B cell (primary cell): ENCODE measurements around the gene GHDC. TPM values are rescaled to one million over a fixed set of nuclear protein-coding genes. Genes with fewer than 3 reads are reported as not detected.

Experiments used
- ATAC-seq: fragments of 200-7000 bp; cut with Tn5 transposase; one replicate; pipeline ENCODE4 v1.10.0; 2021; ENCODE audit warnings: low read depth, mild to moderate bottlenecking, moderate number of reproducible peaks, moderate library complexity
- CTCF ChIA-PET: fragments of 350-600 bp; sonication (Branson Sonifier 250); formaldehyde crosslinking; loops from one replicate; lab custom pipeline; 2021; ENCODE audit warnings: antibody characterized with exemption, inconsistent platforms; lab: Charles Lee
- POLR2A ChIA-PET: fragments of 350-600 bp; sonication (Branson Sonifier 250); formaldehyde crosslinking; loops from one replicate; lab custom pipeline; 2021; ENCODE audit warnings: antibody characterized with exemption; lab: Charles Lee
- DNase-seq: peaks from one replicate; pipeline ENCODE4 v3.0.0; 2013
- H2AFZ ChIP-seq: 2 replicates; pipeline ENCODE4 v1.6.1; 2012; ENCODE audit warnings: mild to moderate bottlenecking, low read depth, low read length; ENCODE audit not compliant: insufficient read depth, poor library complexity, severe bottlenecking
- H3K27ac ChIP-seq, 2 donors: 1 replicate in 1 of 2; 2 replicates in 1 of 2; pipeline ENCODE4 v1.5.1; 2012 to 2013; ENCODE audit warnings: low read length in 2 of 2, mild to moderate bottlenecking in 2 of 2, moderate library complexity in 1 of 2
- H3K27me3 ChIP-seq, 4 experiments: fragments of 200-600 bp in 1 of 4; sonication (generic) in 1 of 4; replicated peaks in 1 of 4; 1 replicate in 2 of 4; 2 replicates in 2 of 4; pipeline versions ENCODE4 v1.6.1 to v1.7.0; 2013 to 2016; ENCODE audit warnings: low read length in 3 of 4, mild to moderate bottlenecking in 2 of 4, mixed read lengths in 1 of 4, moderate library complexity in 1 of 4; ENCODE audit not compliant: insufficient read depth in 4 of 4, control insufficient read depth in 3 of 4; ENCODE audit errors: control extremely low read depth in 1 of 4
- H3K36me3 ChIP-seq, 2 experiments: replicated peaks in 1 of 2; 1 replicate in 1 of 2; 2 replicates in 1 of 2; pipeline versions ENCODE4 v1.6.1 to v1.7.1; 2013; ENCODE audit warnings: low read length in 1 of 2; ENCODE audit not compliant: insufficient read depth in 2 of 2, control insufficient read depth in 1 of 2; ENCODE audit errors: control extremely low read depth in 1 of 2, extremely low read depth in 1 of 2
- H3K4me1 ChIP-seq, 2 donors: fragments of 200-600 bp in 1 of 2; sonication (generic) in 1 of 2; 1 replicate in 1 of 2; 2 replicates in 1 of 2; pipeline versions ENCODE4 v1.5.1 to v1.6.1; 2013 to 2017; ENCODE audit warnings: low read length in 2 of 2; ENCODE audit not compliant: control insufficient read depth in 2 of 2, insufficient read depth in 2 of 2
- H3K4me2 ChIP-seq: replicated peaks from 2 replicates; pipeline ENCODE3; 2012; ENCODE audit warnings: mild to moderate bottlenecking, low read depth, low read length; ENCODE audit not compliant: poor library complexity, severe bottlenecking
- H3K4me3 ChIP-seq, 5 experiments: fragments of 200-600 bp in 1 of 5; sonication (generic) in 1 of 5; 1 replicate in 3 of 5; 2 replicates in 2 of 5; pipeline versions ENCODE4 v1.5.1 to v1.7.0; 2011 to 2016; ENCODE audit warnings: low read length in 4 of 5, mild to moderate bottlenecking in 4 of 5, low read depth in 2 of 5, control low read depth in 1 of 5, moderate library complexity in 1 of 5; ENCODE audit not compliant: insufficient read depth in 1 of 5; ENCODE audit errors: control extremely low read depth in 1 of 5, extremely low read depth in 1 of 5
- H3K79me2 ChIP-seq: fragments of 200-600 bp; sonication (generic); one replicate; pipeline ENCODE4 v1.6.0; 2016; ENCODE audit warnings: low read length; ENCODE audit not compliant: control insufficient read depth, insufficient read depth
- H3K9ac ChIP-seq: fragments of 200-600 bp; sonication (generic); 2 replicates; pipeline ENCODE4 v1.6.1; 2017; ENCODE audit warnings: mild to moderate bottlenecking, low read length, moderate library complexity
- H3K9me3 ChIP-seq, 3 donors: one replicate each; pipeline versions ENCODE4 v1.6.1 to v1.7.1; 2013; ENCODE audit warnings: low read length in 2 of 3; ENCODE audit not compliant: control insufficient read depth in 2 of 3, insufficient read depth in 1 of 3; ENCODE audit errors: control extremely low read depth in 1 of 3
- H4K20me1 ChIP-seq: 2 replicates; pipeline ENCODE4 v1.6.0; 2012; ENCODE audit warnings: mild to moderate bottlenecking, low read length; ENCODE audit not compliant: insufficient read depth, control insufficient read depth, poor library complexity, severe bottlenecking
- H3K27ac Mint-ChIP-seq: one replicate; pipeline ENCODE4 v1.8.0; 2021; ENCODE audit warnings: mixed read lengths
- H3K27me3 Mint-ChIP-seq: one replicate; pipeline ENCODE4 v1.8.0; 2021; ENCODE audit warnings: mixed read lengths
- H3K4me1 Mint-ChIP-seq: one replicate; pipeline ENCODE4 v1.8.0; 2021; ENCODE audit warnings: mixed read lengths
- H3K4me3 Mint-ChIP-seq: one replicate; pipeline ENCODE4 v1.8.0; 2021; ENCODE audit warnings: mixed read lengths
- H3K9me3 Mint-ChIP-seq: one replicate; pipeline ENCODE4 v1.8.0; 2022; ENCODE audit warnings: mixed read lengths; ENCODE audit not compliant: insufficient read depth
- EZH2 ChIP-seq: IDR thresholded peaks from 2 replicates; pipeline ENCODE4 v1.6.1; 2012; ENCODE audit warnings: borderline replicate concordance, low read depth, mild to moderate bottlenecking, moderate library complexity, low read length; ENCODE audit not compliant: insufficient read depth, poor library complexity, severe bottlenecking
- WGBS: methylation state at CpG from one replicate; pipeline ENCODE4 v1.1.5; 2013; ENCODE audit warnings: missing lambda C conversion rate; ENCODE audit not compliant: insufficient coverage; 5-methylcytosine and 5-hydroxymethylcytosine counted together
- intact Hi-C: fragments of 100-400 bp; cut with micrococcal nuclease; formaldehyde crosslinking; loops from one replicate; pipeline ENCODE4 v1.10.0; 2022
- polyA plus RNA-seq: library from polyadenylated mRNA; depleted of rRNA; stranded (reverse); fragments of >200 nt; gene quantifications from 2 replicates; pipeline ENCODE4 v1.2.3, GENCODE V29; 2012
- total RNA-seq, 2 donors: library from RNA; stranded (reverse); fragments of 120-200 nt in 1 of 2; gene quantifications; 1 replicate in 1 of 2; 2 replicates in 1 of 2; pipeline versions ENCODE4 v1.2.3 to v1.2.4, GENCODE V29; 2013 to 2022
- TF ChIP-seq, protein P1 (sequence below): fragments of 200-600 bp; IDR thresholded peaks from one replicate; pipeline ENCODE4 v1.8.0; 2022; ENCODE audit warnings: antibody characterized with exemption, mild to moderate bottlenecking

GHDC gene
- total and polyA plus RNA-seq, 2 donors (not counting 1 experiment from before 2014, with no cell fraction given): 41.5 to 65.4 TPM

DNA sequence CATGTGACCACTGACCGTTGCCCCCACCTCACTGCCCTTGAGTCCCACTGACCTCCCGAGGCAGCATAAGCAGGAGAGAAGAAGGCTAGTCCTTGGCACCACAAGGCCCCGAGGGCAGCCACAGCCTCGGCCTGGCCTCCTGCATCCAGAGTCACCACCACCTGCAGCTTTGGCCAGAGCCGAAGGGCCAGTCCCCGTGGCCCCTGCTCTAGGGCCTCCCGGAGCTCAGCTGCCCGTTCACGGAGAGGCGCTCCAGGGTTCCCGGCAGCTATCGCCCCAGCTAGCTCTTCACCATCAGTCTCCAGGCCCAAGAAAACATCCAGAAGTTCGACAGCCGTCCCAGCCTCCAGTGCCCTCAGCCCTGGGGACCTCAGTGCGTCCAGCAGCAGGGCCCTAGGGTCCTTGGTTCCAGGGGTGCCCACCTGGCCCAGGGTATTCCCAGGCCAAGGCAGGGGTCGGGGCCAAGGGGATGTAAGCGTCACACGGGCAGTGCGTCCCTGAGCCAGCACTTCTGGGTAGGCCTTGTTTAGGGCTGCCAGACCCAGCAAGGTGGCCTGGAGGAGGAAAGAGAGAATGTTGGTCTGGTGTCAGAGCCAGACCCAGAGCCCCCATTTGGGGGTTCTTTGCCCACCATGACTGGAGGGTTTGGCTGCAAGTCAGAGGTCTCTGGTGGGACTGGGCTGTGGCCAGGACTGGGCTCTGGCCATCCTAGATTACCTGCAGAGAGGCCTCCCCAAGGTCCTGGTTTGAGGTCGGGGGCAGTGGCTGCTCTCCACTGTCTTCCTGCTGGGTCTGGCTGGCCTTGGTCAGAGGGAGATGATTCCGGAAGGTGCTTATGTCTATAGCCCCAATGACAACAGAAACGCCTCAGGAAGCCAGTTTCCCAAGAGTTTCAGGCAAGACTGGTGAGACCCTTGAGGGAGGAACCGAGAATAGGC lies 1.8 kb downstream of the GHDC start:
- TF ChIP-seq, protein P1, sequence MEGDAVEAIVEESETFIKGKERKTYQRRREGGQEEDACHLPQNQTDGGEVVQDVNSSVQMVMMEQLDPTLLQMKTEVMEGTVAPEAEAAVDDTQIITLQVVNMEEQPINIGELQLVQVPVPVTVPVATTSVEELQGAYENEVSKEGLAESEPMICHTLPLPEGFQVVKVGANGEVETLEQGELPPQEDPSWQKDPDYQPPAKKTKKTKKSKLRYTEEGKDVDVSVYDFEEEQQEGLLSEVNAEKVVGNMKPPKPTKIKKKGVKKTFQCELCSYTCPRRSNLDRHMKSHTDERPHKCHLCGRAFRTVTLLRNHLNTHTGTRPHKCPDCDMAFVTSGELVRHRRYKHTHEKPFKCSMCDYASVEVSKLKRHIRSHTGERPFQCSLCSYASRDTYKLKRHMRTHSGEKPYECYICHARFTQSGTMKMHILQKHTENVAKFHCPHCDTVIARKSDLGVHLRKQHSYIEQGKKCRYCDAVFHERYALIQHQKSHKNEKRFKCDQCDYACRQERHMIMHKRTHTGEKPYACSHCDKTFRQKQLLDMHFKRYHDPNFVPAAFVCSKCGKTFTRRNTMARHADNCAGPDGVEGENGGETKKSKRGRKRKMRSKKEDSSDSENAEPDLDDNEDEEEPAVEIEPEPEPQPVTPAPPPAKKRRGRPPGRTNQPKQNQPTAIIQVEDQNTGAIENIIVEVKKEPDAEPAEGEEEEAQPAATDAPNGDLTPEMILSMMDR: no peak
- no peak for TF ChIP-seq EZH2
- no peaks in the 10 kb centered on the region for H4K20me1 ChIP-seq
- H3K9me3 Mint-ChIP-seq: no peaks in the 10 kb centered on the region
- WGBS: 95% methylated on average over 23 of the region's 23 CpGs
- DNase-seq (no peak), ATAC-seq (no peak)
- H2AFZ ChIP-seq: no peak overlapping the region
- no peak overlapping the region for H3K9ac ChIP-seq
- peak overlapping the region; percentile 59 for H3K27ac Mint-ChIP-seq
- intact Hi-C loops: loop anchor here (5.0 to 10.0 kb wide), 2 partner anchors 55 to 482 kb away; partner anchors contain the start of gene PLEKHH3
- CTCF ChIA-PET: interaction anchor here (1.0 to 2.0 kb wide), 2 partner anchors 9 to 12 kb away, joined by 4 to 20 read pairs; partner anchors contain the start of gene KCNH4
- peak overlapping the region; percentile 73 for H3K4me2 ChIP-seq
- peaks cover 28% of the 10 kb centered on the region for H3K4me1 Mint-ChIP-seq
- peaks cover 17 to 24% of the 10 kb centered on the region in 2 donors for H3K4me1 ChIP-seq
- H3K9me3 ChIP-seq: no peaks in the 10 kb centered on the region
- H3K36me3 ChIP-seq: peaks cover 1 to 7% of the 10 kb centered on the region in 2 experiments
- H3K27ac ChIP-seq: no peak overlapping the region
- H3K27me3 Mint-ChIP-seq: no peaks in the 10 kb centered on the region
- H3K79me2 ChIP-seq: peaks cover 8% of the 10 kb centered on the region
- H3K4me3 ChIP-seq: no peak overlapping the region
- H3K4me3 Mint-ChIP-seq: peak overlapping the region; percentile 99
- no peaks in the 10 kb centered on the region for H3K27me3 ChIP-seq
- POLR2A ChIA-PET: no interaction called here

DNA sequence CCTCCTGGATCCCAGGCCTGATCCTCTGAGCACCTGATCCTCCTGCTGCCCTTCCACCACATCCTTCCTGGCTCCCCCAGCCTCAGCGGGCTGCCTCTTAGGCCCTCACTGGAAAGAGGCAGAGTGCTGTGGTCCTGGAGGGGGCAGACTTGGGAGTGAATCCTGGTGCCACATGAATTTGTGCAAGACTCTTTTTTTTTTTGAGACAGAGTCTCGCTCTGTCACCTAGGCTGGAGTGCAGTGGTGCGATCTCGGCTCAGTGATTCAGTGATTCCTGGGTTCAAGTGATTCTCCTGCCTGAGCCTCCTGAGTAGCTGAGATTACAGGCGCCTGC lies 3.1 kb downstream of the GHDC start:
- H4K20me1 ChIP-seq: no peaks in the 10 kb centered on the region
- no peaks in the 10 kb centered on the region for H3K9me3 ChIP-seq
- H3K9me3 Mint-ChIP-seq: no peaks in the 10 kb centered on the region
- ATAC-seq (no peak), DNase-seq (no peak)
- peaks cover 17 to 24% of the 10 kb centered on the region in 2 donors for H3K4me1 ChIP-seq
- peaks cover 1 to 7% of the 10 kb centered on the region in 2 experiments for H3K36me3 ChIP-seq
- POLR2A ChIA-PET: no interaction called here
- 100% methylated on average over 4 of the region's 5 CpGs for WGBS
- no peak overlapping the region for H3K4me2 ChIP-seq
- H3K27ac Mint-ChIP-seq: no peak overlapping the region
- H3K27me3 ChIP-seq: no peaks in the 10 kb centered on the region
- no peak overlapping the region for H2AFZ ChIP-seq
- intact Hi-C loops: loop anchor here (5.0 to 10.0 kb wide), 2 partner anchors 56 to 484 kb away; partner anchors contain the start of gene PLEKHH3
- peaks cover 8% of the 10 kb centered on the region for H3K79me2 ChIP-seq
- no peak overlapping the region for H3K9ac ChIP-seq
- H3K4me1 Mint-ChIP-seq: peaks cover 26% of the 10 kb centered on the region
- no peak overlapping the region for H3K4me3 Mint-ChIP-seq
- no peaks in the 10 kb centered on the region for H3K27me3 Mint-ChIP-seq
- CTCF ChIA-PET: interaction anchor here (3.1 kb wide), 1 partner anchor 10 kb away, joined by 7 read pairs; the partner anchor contains the start of gene KCNH4
- H3K4me3 ChIP-seq: no peak overlapping the region
- TF ChIP-seq, protein P1: no peak
- TF ChIP-seq EZH2: no peak
- no peak overlapping the region for H3K27ac ChIP-seq
